ENCODE measurements around the gene NHEJ1. TPM values are rescaled to one million over a fixed set of nuclear protein-coding genes. Genes with fewer than 3 reads are reported as not detected.

NHEJ1 gene
- total RNA-seq, 2 experiments from 2014 or later = 7.2 to 8.5 TPM

DNA sequence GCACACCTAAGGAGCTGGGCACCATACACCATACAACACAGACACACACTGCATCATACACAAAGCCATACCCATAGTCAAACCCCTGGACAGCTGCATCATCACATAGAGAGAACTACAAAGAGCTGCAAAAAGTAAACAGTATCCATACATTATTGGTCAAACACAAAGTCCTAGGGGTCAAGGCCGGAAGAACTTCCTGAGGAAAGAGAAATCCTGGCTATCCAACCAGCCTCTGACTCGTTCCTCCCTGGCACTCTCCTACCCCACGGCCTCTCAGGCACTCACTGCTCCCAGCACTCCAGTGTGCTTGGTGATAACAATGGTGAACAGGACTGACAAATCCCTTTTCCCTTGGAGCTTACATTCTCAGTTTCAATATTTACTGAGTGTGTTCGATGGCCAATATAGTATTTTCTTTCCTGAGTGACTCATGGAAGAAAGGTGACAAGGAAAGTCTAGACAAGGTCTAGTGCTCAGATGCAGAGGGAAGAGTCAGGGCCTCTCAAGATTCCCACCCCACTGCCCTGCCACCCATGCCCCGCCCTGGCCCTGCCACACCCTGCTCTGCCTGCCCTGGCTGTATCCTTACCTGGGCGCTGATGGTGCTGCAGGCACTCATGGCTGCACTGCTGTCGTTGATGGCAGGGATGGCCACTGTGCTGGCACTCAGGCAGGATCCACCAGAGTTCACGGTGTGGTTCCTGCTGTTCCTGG lies 122.7 kb downstream of the NHEJ1 start:
- TF ChIP-seq, protein P1, sequence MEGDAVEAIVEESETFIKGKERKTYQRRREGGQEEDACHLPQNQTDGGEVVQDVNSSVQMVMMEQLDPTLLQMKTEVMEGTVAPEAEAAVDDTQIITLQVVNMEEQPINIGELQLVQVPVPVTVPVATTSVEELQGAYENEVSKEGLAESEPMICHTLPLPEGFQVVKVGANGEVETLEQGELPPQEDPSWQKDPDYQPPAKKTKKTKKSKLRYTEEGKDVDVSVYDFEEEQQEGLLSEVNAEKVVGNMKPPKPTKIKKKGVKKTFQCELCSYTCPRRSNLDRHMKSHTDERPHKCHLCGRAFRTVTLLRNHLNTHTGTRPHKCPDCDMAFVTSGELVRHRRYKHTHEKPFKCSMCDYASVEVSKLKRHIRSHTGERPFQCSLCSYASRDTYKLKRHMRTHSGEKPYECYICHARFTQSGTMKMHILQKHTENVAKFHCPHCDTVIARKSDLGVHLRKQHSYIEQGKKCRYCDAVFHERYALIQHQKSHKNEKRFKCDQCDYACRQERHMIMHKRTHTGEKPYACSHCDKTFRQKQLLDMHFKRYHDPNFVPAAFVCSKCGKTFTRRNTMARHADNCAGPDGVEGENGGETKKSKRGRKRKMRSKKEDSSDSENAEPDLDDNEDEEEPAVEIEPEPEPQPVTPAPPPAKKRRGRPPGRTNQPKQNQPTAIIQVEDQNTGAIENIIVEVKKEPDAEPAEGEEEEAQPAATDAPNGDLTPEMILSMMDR (IDR thresholded peaks at IDR 0.05) = no peak
- H3K27ac Mint-ChIP-seq = no peak overlapping the region
- intact Hi-C loops (cut with DNase I, micrococcal nuclease) = no loop called here
- H3K36me3 Mint-ChIP-seq (ENCODE audit: low read depth) = no peaks in the 10 kb centered on the region
- no peaks in the 10 kb centered on the region for H3K9me3 Mint-ChIP-seq
- ChIA-PET CTCF (interaction anchor here (0.6 kb wide), 1 partner anchor 20 kb away, joined by 3 read pairs; no protein-coding TSS in a partner anchor), POLR2A (no interaction called here)
- H3K4me3 ChIP-seq (ENCODE audit: low read length) = no peak overlapping the region
- H3K4me1 Mint-ChIP-seq (ENCODE audit: low read depth) = peaks cover 11% of the 10 kb centered on the region
- peaks cover 5% of the 10 kb centered on the region for H3K4me1 ChIP-seq (ENCODE audit: insufficient read depth, low read length)
- H3K4me3 Mint-ChIP-seq = no peak overlapping the region
- H3K27me3 ChIP-seq (ENCODE audit: control insufficient read depth in 1 of 2, insufficient read depth in 2 of 2, low read length in 2 of 2) = peaks cover 24 to 53% of the 10 kb centered on the region in 2 experiments
- H3K27me3 Mint-ChIP-seq = peaks cover 85% of the 10 kb centered on the region
- DNase-seq (no peak), ATAC-seq (ENCODE audit: poor library complexity) (no peak)
- peaks cover 0 to 7% of the 10 kb centered on the region in 2 experiments for H3K9me3 ChIP-seq (ENCODE audit: control insufficient read depth in 1 of 2, insufficient read depth in 1 of 2, low read length in 2 of 2)
- no peaks in the 10 kb centered on the region for H3K36me3 ChIP-seq (ENCODE audit: insufficient read depth, low read length)
- no peak overlapping the region for H3K27ac ChIP-seq (ENCODE audit: low read depth in 1 of 2, low read length in 2 of 2)

DNA sequence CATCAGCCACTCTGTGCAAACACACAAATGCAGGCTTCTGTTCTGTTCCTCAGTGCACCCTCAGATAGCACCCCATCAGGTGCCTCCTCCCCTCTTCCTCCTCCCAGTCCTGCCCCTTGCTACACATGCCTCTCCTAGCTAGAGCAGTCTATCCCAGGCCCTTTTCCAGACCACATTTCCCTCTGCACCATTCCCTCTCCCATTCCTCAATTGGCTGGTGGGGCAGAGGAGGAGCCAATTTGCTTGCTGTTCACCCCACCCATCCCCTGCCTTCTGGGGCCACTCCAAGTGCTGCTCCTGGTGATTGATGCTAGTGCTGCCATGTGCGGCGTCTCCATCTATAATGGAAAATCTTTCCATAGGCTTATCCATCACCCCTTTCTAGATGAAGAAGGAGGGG lies 124.7 kb downstream of the NHEJ1 start:
- intact Hi-C loops (cut with DNase I, micrococcal nuclease) = no loop called here
- Mint-ChIP-seq H3K9me3 (no peaks in the 10 kb centered on the region), H3K4me1 (ENCODE audit: low read depth) (peaks cover 1% of the 10 kb centered on the region), H3K4me3 (no peak overlapping the region), H3K36me3 (ENCODE audit: low read depth) (no peaks in the 10 kb centered on the region), H3K27ac (no peak overlapping the region), H3K27me3 (peaks cover 74% of the 10 kb centered on the region)
- DNase-seq (no peak), ATAC-seq (ENCODE audit: poor library complexity) (no peak)
- TF ChIP-seq, protein P1 (IDR thresholded peaks at IDR 0.05) = no peak
- CTCF ChIA-PET = no interaction called here
- Histone ChIP-seq H3K36me3 (ENCODE audit: insufficient read depth, low read length) (no peaks in the 10 kb centered on the region), H3K4me3 (ENCODE audit: low read length) (no peak overlapping the region), H3K27ac (ENCODE audit: low read depth in 1 of 2, low read length in 2 of 2) (no peak overlapping the region), H3K9me3 (ENCODE audit: control insufficient read depth in 1 of 2, insufficient read depth in 1 of 2, low read length in 2 of 2) (peaks cover 0 to 7% of the 10 kb centered on the region in 2 experiments), H3K4me1 (ENCODE audit: insufficient read depth, low read length) (no peaks in the 10 kb centered on the region), H3K27me3 (ENCODE audit: control insufficient read depth in 1 of 2, insufficient read depth in 2 of 2, low read length in 2 of 2) (peaks cover 15 to 48% of the 10 kb centered on the region in 2 experiments)
- POLR2A ChIA-PET = no interaction called here

DNA sequence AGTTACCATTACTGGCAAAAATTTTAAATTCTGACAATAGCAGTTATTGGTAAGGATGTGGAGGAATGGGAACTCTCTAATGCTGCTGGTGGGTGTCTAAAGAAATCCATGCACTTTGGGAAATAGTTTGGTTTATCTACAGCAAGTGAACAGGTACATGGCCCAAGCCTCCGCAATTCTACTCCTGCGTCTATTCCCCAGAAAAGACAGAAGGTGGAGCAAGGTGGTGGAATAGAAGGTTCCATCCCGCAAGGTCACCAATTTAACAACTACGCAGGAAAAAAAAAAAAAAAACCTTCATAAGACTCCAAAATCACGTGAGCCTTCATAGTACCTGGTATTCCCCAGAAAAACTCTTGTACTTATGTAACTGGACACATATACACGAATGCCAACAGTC lies 125.8 kb downstream of the NHEJ1 start:
- Mint-ChIP-seq H3K4me3 (no peak overlapping the region), H3K9me3 (no peaks in the 10 kb centered on the region), H3K27ac (no peak overlapping the region), H3K4me1 (ENCODE audit: low read depth) (no peaks in the 10 kb centered on the region), H3K36me3 (ENCODE audit: low read depth) (no peaks in the 10 kb centered on the region), H3K27me3 (peaks cover 71% of the 10 kb centered on the region)
- H3K27ac ChIP-seq (ENCODE audit: low read depth in 1 of 2, low read length in 2 of 2) = no peak overlapping the region
- H3K4me1 ChIP-seq (ENCODE audit: insufficient read depth, low read length) = no peaks in the 10 kb centered on the region
- DNase-seq (no peak), ATAC-seq (ENCODE audit: poor library complexity) (no peak)
- ChIA-PET POLR2A (no interaction called here), CTCF (no interaction called here)
- intact Hi-C loops (cut with DNase I, micrococcal nuclease) = no loop called here
- H3K36me3 ChIP-seq (ENCODE audit: insufficient read depth, low read length) = no peaks in the 10 kb centered on the region
- H3K27me3 ChIP-seq (ENCODE audit: control insufficient read depth in 1 of 2, insufficient read depth in 2 of 2, low read length in 2 of 2) = peaks cover 9 to 38% of the 10 kb centered on the region in 2 experiments
- TF ChIP-seq, protein P1 (IDR thresholded peaks at IDR 0.05) = no peak
- no peak overlapping the region for H3K4me3 ChIP-seq (ENCODE audit: low read length)
- H3K9me3 ChIP-seq (ENCODE audit: control insufficient read depth in 1 of 2, insufficient read depth in 1 of 2, low read length in 2 of 2) = peaks cover 0 to 7% of the 10 kb centered on the region in 2 experiments
